ENCODE results near the gene ZNF334.

DNA sequence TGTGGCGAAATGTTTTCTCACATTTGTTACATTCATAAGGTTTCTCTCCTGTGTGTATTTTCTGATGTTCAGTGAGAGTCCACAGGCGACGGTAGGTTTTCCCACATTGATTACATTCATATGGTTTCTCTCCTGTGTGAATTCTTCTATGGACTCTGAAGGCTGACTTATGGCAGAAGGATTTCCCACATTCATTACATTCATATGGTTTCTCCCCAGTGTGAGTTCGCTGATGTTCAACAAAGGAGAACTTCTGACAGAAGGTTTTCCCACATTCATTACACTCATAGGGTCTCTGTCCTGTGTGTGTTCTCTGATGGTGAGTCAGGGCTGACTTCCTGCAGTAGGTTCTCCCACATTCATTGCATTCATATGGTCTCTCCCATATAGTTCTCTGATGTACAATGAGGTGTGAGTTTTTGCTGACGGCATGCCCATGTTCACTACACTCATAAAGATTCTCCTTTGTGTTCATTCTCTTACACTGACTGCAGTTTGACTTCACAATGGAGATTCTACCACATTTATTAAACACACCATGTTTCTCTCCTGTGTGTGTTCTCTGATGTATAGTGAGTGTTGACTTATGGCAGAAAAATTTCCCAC is 11.9 kb downstream of the ZNF334 start:
- TF ChIP-seq, protein P1, sequence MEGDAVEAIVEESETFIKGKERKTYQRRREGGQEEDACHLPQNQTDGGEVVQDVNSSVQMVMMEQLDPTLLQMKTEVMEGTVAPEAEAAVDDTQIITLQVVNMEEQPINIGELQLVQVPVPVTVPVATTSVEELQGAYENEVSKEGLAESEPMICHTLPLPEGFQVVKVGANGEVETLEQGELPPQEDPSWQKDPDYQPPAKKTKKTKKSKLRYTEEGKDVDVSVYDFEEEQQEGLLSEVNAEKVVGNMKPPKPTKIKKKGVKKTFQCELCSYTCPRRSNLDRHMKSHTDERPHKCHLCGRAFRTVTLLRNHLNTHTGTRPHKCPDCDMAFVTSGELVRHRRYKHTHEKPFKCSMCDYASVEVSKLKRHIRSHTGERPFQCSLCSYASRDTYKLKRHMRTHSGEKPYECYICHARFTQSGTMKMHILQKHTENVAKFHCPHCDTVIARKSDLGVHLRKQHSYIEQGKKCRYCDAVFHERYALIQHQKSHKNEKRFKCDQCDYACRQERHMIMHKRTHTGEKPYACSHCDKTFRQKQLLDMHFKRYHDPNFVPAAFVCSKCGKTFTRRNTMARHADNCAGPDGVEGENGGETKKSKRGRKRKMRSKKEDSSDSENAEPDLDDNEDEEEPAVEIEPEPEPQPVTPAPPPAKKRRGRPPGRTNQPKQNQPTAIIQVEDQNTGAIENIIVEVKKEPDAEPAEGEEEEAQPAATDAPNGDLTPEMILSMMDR (IDR thresholded peaks at IDR 0.05): no peak
- TF ChIP-seq POLR2A (IDR thresholded peaks at IDR 0.05): no peak
